Amygdala (tissue), 56 donors: ENCODE results near the gene EDIL3.
"Not testable (repeated sequence)": the region's sequence is repeated elsewhere in the genome, so short reads cannot be mapped to it uniquely, and the experiment has no call there.

Experiments
- DNase-seq, 56 donors: peaks; one replicate each; lab custom pipeline; 2025; lab: John Stamatoyannopoulos, UW

Gene EDIL3

GRCh38 chr5:84091127-84091799, 293.4 kb downstream of the EDIL3 start:
- no peak for DNase-seq

GRCh38 chr5:84088996-84089395, 295.7 kb downstream of the EDIL3 start:
- no peak for DNase-seq

- no peak for DNase-seq
Observed at GRCh38 chr5:84086511-84086910, 298.2 kb downstream of the EDIL3 start.

DNA sequence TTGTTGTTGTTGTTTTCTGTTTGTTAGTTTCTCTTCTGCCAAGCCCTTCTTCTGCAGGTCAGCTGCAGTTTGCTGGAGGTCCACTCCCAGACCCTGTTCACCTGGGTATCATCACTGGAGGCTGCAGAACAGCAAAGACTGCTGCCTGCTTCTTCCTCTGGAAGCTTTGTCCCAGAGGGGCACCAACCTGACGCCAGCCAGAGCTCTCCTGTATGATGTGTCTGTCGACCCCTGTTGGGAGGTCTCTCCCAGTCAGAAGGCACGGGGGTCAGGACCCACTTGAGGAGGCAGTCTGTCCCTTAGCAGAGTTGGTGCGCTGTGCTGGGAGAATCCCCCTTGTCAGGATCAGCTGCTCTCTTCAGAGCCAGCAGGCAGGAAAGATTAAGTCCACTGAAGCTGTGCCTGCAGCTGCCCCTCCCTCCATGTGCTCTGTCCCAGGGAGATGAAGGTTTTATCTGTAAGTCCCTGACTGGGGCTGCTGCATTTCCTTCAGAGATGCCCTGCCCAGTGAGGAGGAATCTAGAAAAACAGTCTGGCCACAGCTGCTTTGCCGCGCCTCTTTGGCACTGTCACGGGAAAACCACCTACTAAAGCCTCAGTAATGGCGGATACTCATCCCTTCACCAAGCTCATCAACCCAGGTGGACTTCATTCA, 299.2 kb downstream of the EDIL3 start:
- DNase-seq, result no peak

DNA sequence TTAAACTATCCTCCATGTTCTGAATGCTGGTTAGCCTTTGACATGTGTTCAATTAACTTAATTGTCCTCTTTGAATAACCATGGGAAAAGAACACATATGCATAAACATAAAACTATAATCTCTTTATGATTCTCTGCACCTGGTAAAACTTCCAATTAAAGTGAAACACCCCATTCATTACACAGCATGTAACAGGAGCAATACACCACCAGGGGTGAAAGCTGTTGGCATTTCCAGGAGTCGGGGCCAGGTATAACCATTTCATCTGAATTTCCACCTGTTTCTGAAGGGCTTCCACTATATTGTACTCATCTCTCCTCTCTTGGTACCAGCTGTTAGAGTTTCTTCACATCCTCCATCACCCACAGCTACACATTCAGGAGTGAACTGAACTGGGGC, 303.8 kb downstream of the EDIL3 start:
- no peak for DNase-seq

DNA sequence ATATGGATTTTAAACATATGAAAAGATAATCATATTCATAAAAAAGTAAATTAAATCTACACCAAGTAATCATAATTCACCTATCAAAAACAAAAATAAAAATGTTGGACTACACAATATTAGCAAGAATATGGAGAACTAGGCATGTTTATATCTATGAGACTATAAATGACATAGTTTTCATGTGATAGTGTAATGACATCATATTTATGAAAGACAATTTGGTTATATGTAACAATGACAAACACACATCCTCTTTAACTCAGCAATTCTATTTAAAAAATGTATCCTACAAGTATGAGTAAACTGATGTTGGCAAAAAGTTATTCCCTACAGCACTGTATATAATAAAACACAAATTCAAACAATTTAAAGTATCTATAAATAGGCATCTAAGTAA, 312.3 kb downstream of the EDIL3 start:
- no peak for DNase-seq

GRCh38 chr5:84069608-84070179, 315.0 kb downstream of the EDIL3 start:
- no peak for DNase-seq

GRCh38 chr5:84063041-84063440, 321.6 kb downstream of the EDIL3 start:
- DNase-seq, result no peak

DNA sequence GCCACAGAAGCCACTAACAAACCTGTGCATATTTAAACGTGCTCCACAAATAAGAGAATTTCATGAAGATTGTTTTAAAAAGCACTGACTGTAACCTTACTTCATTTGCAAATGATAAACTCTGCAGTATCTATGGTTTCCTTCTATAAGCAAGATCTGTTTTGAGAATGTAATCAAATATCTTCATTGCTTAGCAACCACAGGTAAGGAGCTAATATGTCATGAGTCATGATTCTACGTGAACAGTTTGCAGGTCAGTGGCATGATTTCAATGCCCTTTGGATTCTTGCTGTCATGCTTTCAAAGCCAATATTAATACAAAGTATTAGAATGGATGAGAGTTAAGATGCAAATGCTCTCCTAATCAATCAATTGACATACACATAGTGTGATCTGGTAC, 325.0 kb downstream of the EDIL3 start:
- no peak for DNase-seq

DNA sequence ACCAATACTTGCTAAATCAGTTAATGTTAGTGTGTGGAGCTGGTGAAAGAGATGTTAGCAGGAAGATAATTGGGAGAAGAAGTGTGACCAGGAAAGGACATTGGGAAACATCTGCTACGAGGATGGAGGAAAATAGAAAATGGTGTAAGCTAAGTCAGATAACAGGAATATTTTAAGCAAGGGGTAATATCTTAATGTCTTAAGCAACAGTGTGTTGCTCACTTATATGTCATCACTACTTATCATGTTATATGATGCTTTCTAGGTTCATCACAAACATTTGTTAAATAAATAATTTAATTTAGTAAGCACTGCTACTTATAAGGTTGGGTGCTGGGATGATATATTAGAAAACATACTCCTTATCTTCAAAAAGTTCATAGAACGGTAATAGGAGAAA, 326.1 kb downstream of the EDIL3 start:
- DNase-seq, result no peak

DNA sequence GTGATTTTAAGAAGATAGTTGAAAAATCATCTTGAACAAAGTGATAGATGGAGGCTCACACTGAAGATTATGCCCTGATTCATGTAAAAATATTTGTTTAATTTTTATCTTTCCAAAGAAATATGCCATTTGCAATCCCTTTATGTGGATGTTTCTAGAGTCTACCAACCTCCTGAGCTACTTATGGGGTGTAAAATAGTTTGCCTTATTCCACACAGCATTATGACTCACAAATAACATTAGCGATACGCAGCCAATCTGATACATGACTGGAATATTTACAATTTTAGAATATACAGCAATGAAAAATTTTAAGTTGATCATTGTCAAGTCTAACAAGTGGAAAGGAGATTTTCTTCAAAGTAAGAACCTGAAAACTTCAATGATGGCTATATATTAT, 327.5 kb downstream of the EDIL3 start:
- DNase-seq, result no peak

DNA sequence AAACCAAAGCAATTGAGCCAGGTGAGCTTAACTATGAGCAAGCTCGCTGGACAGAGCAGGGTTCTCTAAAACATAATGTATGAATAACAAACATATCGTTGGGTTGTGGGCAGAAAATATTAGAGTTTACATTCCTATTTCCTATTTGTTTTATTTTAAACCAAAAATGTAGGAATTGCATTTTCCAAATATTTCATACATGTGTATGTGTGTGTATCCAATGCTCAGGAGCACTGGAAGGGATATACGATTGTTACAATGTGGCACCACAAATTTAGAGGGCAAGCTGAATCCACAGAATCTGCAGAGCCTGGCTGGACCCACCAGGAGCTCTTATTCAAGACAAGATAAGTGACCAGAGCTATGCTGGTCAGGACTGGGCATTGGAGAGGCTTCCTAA, 338.7 kb downstream of the EDIL3 start:
- no peak for DNase-seq

GRCh38 chr5:84036842-84037241, 347.8 kb downstream of the EDIL3 start:
- DNase-seq, result no peak

- DNase-seq, result no peak
Observed at GRCh38 chr5:84032324-84032723, 352.4 kb downstream of the EDIL3 start.

DNA sequence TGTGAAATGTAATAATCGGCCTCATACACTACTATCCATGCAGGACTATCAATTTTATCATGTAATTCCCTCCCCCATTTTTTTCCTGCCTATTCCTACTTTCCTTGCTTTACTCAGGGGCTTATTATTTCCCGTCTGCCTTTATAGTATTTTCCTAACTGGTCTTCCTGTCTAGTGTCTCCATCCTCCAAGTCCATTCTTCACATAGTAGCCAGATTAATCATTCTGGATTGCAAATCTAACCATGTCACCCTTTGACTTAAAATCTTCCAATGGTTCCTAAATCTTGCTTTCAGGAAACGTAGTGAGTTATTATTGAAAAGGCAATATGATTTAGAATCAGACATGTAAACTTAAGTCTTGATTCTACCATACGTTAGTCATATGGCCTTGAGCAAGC, 356.6 kb downstream of the EDIL3 start:
- DNase-seq, result no peak

DNA sequence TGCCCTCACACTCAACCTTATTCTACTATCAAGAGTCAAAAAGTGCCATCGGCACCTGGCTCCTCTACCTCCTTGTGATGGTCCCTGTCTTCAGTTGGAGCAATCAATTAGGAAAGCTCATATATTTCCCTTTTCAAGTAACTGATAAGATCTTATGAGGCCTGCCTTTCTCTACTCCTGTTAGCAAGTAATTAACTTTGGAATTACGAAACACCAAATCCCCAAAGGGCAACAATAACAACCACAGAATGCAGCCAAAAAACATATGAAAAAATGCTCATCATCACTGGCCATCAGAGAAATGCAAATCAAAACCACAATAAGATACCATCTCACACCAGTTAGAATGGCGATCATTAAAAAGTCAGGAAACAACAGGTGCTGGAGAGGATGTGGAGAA, 366.2 kb downstream of the EDIL3 start:
- not testable (repeated sequence) for DNase-seq

GRCh38 chr5:84017523-84018172, 367.0 kb downstream of the EDIL3 start:
- no peak for DNase-seq

GRCh38 chr5:84016085-84016484, 368.6 kb downstream of the EDIL3 start:
- no peak for DNase-seq

- DNase-seq, result no peak
Observed at GRCh38 chr5:84014966-84015365, 369.7 kb downstream of the EDIL3 start.

DNA sequence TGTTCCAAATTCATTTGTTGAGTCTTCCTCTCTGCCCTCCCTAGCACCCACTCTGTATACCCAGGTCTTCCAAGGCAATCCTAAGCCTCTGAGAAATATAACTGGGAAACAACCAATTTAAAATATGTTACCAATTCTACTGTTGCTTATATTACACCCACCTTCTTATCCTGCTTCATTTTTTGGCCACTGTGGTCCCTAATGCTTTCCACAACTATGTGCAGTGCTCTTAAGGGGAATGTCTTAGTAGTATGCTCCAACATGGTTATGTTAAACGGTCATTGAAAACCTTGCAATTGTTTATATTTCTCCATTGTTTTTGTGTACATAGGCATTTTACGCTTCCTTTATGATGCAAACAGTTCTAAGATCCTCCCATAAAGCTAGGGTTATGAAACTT, 390.9 kb downstream of the EDIL3 start:
- no peak for DNase-seq

- DNase-seq, result no peak
Observed at GRCh38 chr5:83991566-83992224, 393.0 kb downstream of the EDIL3 start.
